NB4 (cell line): ENCODE data around the gene KIF16B.

Source experiments
- DNase-seq: peaks from one replicate; pipeline ENCODE4 v3.0.0; 2010; ENCODE audit warnings: low read depth
- H3K4me3 ChIP-seq: one replicate; pipeline ENCODE4 v1.5.1; 2011; ENCODE audit warnings: mild to moderate bottlenecking, low read depth, low read length, moderate library complexity
- MYC ChIP-seq: IDR thresholded peaks from 2 replicates; pipeline ENCODE4 v1.6.1; 2011; ENCODE audit warnings: low read depth, low read length
- POLR2A ChIP-seq: IDR thresholded peaks from 2 replicates; pipeline ENCODE4 v1.6.1; 2011; ENCODE audit warnings: mild to moderate bottlenecking; ENCODE audit not compliant: insufficient read length; ENCODE audit errors: extremely low read depth
- TF ChIP-seq, protein P1 (sequence below): IDR thresholded peaks from 2 replicates; pipeline ENCODE4 v1.6.1; 2011; ENCODE audit warnings: low read depth, low read length
- TF ChIP-seq, protein P2 (sequence below): IDR thresholded peaks from one replicate; pipeline ENCODE4 v1.5.1; 2012; ENCODE audit warnings: low read depth, low read length

Gene KIF16B

DNA sequence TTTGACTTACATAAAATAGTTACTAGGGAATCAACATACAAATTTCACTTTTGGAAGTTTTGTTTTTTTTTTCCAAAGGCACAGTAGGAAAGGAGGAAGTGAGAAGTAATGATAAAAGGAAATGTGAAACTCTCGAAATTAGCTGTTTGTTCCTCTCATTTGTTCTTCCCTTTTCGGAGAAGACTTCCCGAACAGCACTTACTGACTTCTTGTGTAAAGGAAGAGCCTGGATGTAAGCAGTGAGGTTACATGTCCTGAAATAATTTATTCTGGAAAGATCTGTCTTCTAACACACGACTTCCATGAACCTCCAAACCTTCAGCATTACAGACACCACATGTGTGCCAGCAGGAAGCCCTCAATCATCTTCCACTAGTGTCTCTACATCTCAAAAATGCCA lies 59.1 kb downstream of the KIF16B start:
- TF ChIP-seq POLR2A, result no peak
- H3K4me3 ChIP-seq, result no peak overlapping the region
- no peak for DNase-seq

DNA sequence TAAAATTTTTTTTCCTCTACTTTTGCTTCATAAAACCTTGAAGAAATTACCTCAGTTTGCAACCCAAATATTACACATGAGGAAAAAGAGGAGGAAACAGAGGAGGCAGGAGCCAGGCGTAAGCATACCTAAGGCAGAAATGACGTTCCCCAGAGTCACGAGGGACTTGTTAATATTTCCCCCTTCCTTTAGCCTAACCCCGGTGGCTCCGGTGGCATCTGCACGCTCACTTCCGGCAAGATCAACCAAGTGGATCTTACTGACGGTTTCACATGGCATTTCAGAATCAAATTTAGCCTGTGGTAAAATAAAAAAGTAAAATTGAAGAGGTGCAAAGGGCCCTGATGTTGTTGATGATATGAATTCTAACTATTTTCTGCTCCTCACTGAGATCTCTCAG lies 67.4 kb downstream of the KIF16B start:
- TF ChIP-seq, protein P1, sequence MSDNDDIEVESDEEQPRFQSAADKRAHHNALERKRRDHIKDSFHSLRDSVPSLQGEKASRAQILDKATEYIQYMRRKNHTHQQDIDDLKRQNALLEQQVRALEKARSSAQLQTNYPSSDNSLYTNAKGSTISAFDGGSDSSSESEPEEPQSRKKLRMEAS, result no peak
- TF ChIP-seq MYC (no peak), POLR2A (no peak)
- TF ChIP-seq, protein P2, sequence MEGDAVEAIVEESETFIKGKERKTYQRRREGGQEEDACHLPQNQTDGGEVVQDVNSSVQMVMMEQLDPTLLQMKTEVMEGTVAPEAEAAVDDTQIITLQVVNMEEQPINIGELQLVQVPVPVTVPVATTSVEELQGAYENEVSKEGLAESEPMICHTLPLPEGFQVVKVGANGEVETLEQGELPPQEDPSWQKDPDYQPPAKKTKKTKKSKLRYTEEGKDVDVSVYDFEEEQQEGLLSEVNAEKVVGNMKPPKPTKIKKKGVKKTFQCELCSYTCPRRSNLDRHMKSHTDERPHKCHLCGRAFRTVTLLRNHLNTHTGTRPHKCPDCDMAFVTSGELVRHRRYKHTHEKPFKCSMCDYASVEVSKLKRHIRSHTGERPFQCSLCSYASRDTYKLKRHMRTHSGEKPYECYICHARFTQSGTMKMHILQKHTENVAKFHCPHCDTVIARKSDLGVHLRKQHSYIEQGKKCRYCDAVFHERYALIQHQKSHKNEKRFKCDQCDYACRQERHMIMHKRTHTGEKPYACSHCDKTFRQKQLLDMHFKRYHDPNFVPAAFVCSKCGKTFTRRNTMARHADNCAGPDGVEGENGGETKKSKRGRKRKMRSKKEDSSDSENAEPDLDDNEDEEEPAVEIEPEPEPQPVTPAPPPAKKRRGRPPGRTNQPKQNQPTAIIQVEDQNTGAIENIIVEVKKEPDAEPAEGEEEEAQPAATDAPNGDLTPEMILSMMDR, result no peak
- H3K4me3 ChIP-seq, result no peak overlapping the region
- DNase-seq, result no peak

DNA sequence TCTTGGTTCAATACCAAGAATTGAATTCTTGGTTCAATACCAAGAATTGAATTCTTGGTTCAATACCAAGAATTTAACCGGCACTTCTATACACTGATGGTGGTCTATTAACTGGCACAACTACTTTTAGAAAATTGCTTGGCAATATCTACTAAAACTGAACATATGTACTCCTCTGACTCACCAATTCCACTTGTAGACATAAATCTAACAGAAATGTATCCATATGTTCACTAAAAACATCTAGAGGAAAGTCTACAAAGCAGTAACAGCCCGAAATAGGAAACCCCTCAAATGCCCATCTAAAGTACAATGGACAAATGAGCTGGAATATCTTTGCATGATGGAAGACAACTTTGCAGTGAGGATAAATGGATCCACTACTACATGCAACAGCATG lies 71.9 kb downstream of the KIF16B start:
- DNase-seq, result no peak
- TF ChIP-seq, protein P1, result no peak
- TF ChIP-seq POLR2A (no peak), MYC (no peak)
- TF ChIP-seq, protein P2, result no peak
- no peak overlapping the region for H3K4me3 ChIP-seq

DNA sequence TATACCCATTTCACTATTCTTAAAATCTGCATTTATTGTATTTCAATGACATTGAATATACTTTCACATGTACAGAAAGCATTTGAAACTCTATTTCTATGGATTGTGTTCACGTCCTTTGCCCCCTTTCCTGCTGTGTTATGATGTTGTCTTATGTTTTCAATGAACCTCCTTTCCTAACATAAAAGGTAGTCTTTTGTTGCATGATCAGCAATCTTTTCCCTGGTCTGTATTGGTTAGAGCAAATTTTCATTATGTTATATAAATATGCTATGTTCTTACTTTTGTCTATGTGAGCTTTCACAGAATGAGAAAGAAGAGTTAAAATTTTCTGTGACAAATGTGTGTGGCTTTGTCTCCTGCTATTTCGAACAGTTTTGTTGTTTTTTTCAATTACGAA lies 73.1 kb downstream of the KIF16B start:
- TF ChIP-seq, protein P1, result no peak
- TF ChIP-seq, protein P2, result no peak
- no peak overlapping the region for H3K4me3 ChIP-seq
- DNase-seq, result no peak

DNA sequence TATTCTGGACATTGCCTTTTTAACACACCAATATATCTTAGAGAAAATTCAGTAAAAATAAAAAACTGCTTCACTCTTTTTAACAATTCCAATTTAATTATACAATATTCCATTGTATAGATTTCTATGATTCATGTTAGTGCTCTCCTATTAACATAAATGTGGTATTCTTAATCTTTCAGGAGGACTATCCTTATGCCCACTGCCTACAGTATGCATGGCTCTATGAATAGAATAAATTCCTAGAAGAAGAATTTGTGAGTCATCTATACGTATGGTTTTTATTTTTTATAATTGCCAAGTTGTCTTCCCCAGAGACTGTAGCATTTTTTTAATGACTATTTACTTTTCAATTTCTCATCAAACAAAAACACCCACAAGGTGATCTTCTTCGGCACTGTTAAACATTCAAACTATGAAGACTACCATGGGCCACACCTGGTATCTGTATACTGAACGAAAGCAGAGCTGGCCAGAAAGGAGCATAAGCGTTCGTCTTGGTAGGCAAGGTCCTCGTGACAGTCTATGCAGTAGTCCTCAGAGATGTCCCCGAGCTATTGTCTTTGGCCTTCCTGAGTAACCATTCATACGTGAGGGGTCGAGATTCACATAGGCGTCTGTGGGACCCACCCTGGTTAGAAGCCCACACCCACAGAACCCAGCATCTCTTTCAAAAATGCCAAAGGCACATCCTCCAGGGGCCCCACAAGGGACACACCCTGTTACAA lies 74.6 kb downstream of the KIF16B start:
- no peak for DNase-seq
- TF ChIP-seq POLR2A (no peak), MYC (no peak)
- TF ChIP-seq, protein P1, result no peak
- no peak overlapping the region for H3K4me3 ChIP-seq

DNA sequence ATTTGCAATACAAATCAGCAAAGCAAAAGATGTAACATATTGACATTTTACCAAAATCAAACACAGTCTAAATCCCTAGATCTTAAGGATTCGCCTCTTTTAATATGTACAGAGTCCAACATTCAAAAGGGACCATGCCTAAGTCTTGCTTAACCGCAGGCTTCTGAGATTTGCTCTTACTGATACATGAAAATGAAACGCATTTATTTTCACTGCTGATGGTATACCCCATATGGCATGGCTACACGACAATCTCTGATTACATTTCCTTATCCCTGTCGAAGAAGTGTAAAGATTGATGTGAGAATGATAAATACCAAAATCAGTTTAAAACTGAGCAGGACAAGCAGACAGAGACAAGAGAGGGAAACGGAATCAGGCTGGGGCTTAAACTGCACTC lies 75.4 kb downstream of the KIF16B start:
- TF ChIP-seq POLR2A (no peak), MYC (no peak)
- TF ChIP-seq, protein P1, result no peak
- TF ChIP-seq, protein P2, result no peak
- no peak for DNase-seq
- no peak overlapping the region for H3K4me3 ChIP-seq

DNA sequence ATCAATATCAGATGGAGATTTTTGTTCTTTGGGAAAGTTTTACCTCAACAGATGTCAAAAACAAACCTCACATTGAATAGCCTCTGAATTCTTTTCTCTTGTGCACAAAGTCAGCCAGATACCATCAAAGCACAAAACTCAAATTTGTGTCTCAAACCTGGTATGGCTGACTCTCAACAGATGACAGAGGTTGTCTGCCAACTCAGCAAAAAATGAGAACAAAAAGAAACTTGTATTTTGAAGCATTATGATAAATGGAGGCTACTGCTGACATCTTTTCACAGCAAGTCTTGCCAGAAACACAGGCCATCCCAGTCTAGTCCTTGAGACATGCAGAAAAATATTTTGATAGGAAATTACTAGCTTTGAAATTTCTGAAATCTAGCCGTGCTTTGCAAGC lies 79.8 kb downstream of the KIF16B start:
- H3K4me3 ChIP-seq, result no peak overlapping the region
- no peak for TF ChIP-seq MYC
- TF ChIP-seq, protein P2, result no peak
- TF ChIP-seq, protein P1, result no peak
- no peak for DNase-seq
